ENCODE measurements around the gene DHTKD1. TPM values are rescaled to one million over a fixed set of nuclear protein-coding genes. Genes with fewer than 3 reads are reported as not detected.
A peak's percentile ranks its signal among the peaks of the same experiment; 100 is the strongest.

DHTKD1 gene
- total RNA-seq, 1 donor from 2014 or later, result 39.6 TPM

DNA sequence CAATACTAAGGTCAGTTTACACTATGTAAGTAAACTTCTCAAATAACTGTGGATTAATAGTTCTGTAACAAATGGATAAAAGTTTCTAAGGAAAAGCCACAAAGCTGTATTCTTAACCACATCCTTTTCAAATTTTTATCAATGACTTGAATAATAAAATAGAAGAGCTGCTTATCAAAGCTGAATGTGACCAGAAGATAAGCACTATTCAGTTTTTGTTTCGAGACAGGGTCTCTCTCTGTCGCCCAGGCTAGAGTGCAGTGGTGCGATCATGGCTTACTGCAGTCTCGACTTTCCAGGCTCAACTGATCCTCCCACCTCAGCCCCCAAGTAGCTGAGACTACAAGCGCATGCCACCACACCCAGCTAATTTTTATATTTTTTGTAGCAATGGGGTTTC lies 43.2 kb upstream of the DHTKD1 start:
- Mint-ChIP-seq H3K4me1 (ENCODE audit: low read depth, unreplicated experiment) (no peaks in the 10 kb centered on the region), H3K4me3 (ENCODE audit: unreplicated experiment) (no peak overlapping the region), H3K9me3 (ENCODE audit: unreplicated experiment) (no peaks in the 10 kb centered on the region), H3K36me3 (ENCODE audit: unreplicated experiment) (no peaks in the 10 kb centered on the region), H3K27ac (ENCODE audit: unreplicated experiment) (no peak overlapping the region), H3K27me3 (ENCODE audit: unreplicated experiment) (no peaks in the 10 kb centered on the region)
- DNase-seq, result no peak
- TF ChIP-seq, protein P1, sequence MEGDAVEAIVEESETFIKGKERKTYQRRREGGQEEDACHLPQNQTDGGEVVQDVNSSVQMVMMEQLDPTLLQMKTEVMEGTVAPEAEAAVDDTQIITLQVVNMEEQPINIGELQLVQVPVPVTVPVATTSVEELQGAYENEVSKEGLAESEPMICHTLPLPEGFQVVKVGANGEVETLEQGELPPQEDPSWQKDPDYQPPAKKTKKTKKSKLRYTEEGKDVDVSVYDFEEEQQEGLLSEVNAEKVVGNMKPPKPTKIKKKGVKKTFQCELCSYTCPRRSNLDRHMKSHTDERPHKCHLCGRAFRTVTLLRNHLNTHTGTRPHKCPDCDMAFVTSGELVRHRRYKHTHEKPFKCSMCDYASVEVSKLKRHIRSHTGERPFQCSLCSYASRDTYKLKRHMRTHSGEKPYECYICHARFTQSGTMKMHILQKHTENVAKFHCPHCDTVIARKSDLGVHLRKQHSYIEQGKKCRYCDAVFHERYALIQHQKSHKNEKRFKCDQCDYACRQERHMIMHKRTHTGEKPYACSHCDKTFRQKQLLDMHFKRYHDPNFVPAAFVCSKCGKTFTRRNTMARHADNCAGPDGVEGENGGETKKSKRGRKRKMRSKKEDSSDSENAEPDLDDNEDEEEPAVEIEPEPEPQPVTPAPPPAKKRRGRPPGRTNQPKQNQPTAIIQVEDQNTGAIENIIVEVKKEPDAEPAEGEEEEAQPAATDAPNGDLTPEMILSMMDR (IDR thresholded peaks at IDR 0.05; ENCODE audit: partially characterized antibody, unreplicated experiment), result no peak

DNA sequence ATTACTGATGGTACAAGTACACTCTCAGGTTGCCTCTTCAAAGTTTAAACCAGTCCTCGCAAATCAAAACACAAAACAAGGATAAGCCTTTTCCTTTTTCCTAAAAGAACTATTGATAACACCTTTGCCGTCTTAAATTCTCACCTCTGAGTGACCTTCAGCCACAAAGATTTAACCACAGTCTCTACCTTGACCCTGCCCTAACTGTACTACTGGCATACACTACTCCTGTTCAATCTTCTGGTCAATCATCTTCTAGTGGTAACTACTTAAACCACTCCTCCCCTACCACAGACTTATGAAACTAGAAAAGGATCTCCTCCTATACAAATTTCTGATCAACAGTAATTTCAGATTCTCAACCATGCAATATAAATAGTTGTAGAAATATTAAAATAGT lies 41.2 kb upstream of the DHTKD1 start:
- Mint-ChIP-seq H3K27me3 (ENCODE audit: unreplicated experiment) (no peaks in the 10 kb centered on the region), H3K4me1 (ENCODE audit: low read depth, unreplicated experiment) (no peaks in the 10 kb centered on the region), H3K36me3 (ENCODE audit: unreplicated experiment) (no peaks in the 10 kb centered on the region), H3K27ac (ENCODE audit: unreplicated experiment) (no peak overlapping the region), H3K9me3 (ENCODE audit: unreplicated experiment) (no peaks in the 10 kb centered on the region), H3K4me3 (ENCODE audit: unreplicated experiment) (no peak overlapping the region)
- DNase-seq, result no peak
- TF ChIP-seq, protein P1 (IDR thresholded peaks at IDR 0.05; ENCODE audit: partially characterized antibody, unreplicated experiment), result no peak

DNA sequence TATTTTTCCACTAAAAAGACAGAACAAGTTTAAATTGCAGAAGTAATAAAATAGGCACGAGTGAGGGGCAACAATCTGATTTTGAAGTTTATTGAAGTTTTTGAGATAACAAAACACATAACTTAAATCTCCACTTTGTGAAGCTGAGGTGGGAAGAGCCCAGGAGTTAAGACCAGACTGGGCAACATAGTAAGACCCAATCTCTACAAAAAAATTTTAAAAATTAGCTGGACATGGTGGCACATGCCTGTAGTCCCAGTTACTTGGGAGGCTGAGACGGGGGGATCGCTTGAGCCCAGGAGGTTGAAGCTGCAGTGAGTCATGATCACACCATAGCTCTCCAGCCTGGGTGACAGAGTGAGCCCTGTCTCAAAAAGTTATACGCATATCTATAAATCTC lies 37.4 kb upstream of the DHTKD1 start:
- TF ChIP-seq, protein P1 (IDR thresholded peaks at IDR 0.05; ENCODE audit: partially characterized antibody, unreplicated experiment), result no peak
- H3K4me1 Mint-ChIP-seq (ENCODE audit: low read depth, unreplicated experiment), result no peaks in the 10 kb centered on the region
- H3K27ac Mint-ChIP-seq (ENCODE audit: unreplicated experiment), result no peak overlapping the region
- no peaks in the 10 kb centered on the region for H3K9me3 Mint-ChIP-seq (ENCODE audit: unreplicated experiment)
- H3K36me3 Mint-ChIP-seq (ENCODE audit: unreplicated experiment), result no peaks in the 10 kb centered on the region
- no peak for DNase-seq
- no peak overlapping the region for H3K4me3 Mint-ChIP-seq (ENCODE audit: unreplicated experiment)
- no peaks in the 10 kb centered on the region for H3K27me3 Mint-ChIP-seq (ENCODE audit: unreplicated experiment)

DNA sequence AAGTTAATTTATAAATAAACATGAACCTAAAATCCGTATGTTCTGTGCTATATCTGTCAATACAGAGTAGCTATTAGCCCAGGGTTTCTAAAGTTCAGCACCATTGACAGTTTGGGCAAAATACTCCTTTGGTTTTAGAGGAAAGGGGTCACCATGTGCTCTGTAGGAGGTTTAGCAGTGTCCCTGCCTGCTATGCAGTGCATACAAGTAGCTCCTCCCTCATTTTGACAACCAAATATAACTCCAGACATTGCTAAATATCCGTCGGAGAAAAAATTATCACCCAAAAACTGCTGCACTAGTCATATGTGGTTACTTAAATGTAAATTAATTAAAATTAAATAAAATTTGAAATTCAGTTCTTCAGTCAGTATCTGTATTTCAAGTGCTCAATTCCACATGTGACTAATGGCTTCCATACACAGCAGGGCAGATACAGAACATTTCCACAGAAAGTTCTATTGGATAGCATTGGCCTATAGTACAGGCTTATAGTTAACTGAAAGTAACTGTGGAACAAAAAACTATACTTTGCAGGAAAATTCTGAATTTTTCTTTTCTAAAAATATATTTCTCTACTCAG lies 32.6 kb upstream of the DHTKD1 start:
- no peaks in the 10 kb centered on the region for H3K36me3 Mint-ChIP-seq (ENCODE audit: unreplicated experiment)
- no peaks in the 10 kb centered on the region for H3K9me3 Mint-ChIP-seq (ENCODE audit: unreplicated experiment)
- no peak overlapping the region for H3K4me3 Mint-ChIP-seq (ENCODE audit: unreplicated experiment)
- no peak overlapping the region for H3K27ac Mint-ChIP-seq (ENCODE audit: unreplicated experiment)
- TF ChIP-seq, protein P1 (IDR thresholded peaks at IDR 0.05; ENCODE audit: partially characterized antibody, unreplicated experiment), result no peak
- no peak for DNase-seq
- no peaks in the 10 kb centered on the region for H3K4me1 Mint-ChIP-seq (ENCODE audit: low read depth, unreplicated experiment)
- peaks cover 1% of the 10 kb centered on the region for H3K27me3 Mint-ChIP-seq (ENCODE audit: unreplicated experiment)

DNA sequence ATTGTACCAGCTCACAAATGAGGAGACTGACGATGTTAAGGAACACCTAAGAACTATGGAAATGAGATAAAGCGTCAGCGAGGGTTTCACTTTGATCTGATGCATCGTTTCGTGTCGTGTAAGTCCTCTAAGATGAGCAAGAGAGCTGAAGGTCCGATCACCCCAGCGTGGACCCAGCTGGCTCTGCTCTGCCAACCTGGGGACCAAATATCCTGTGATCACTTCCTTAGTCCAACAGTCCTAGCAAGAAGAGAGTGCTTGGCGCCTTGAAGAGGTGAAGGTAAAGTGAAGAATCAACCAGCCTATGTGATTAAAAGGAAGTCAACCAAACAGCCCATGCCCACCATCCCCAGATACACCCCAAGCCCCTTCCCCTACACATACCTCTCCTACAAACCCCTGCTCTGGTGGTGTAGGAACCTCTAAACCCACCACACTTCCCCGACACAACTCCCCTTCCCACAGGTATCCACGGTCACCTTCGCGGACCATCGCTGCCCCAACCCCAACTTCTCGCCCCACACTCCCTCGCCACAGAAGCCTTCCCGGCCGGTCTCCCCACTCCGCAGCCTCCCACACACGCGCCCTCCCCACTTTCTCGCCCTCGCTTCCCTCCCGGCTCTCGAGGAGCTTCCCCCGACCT lies 26.9 kb upstream of the DHTKD1 start:
- Mint-ChIP-seq H3K36me3 (ENCODE audit: unreplicated experiment) (no peaks in the 10 kb centered on the region), H3K4me3 (ENCODE audit: unreplicated experiment) (peak overlapping the region; percentile 94), H3K4me1 (ENCODE audit: low read depth, unreplicated experiment) (peaks cover 3% of the 10 kb centered on the region), H3K9me3 (ENCODE audit: unreplicated experiment) (peaks cover 6% of the 10 kb centered on the region), H3K27ac (ENCODE audit: unreplicated experiment) (peak overlapping the region; percentile 84), H3K27me3 (ENCODE audit: unreplicated experiment) (peaks cover 4% of the 10 kb centered on the region)
- TF ChIP-seq, protein P1 (IDR thresholded peaks at IDR 0.05; ENCODE audit: partially characterized antibody, unreplicated experiment), result no peak
- DNase-seq, result no peak
